ENCODE data around the gene MAP3K8. TPM values are rescaled to one million over a fixed set of nuclear protein-coding genes. Genes with fewer than 3 reads are reported as not detected.

MAP3K8 gene
- total RNA-seq, 2 donors from 2014 or later, result 10.2 to 11.7 TPM

DNA sequence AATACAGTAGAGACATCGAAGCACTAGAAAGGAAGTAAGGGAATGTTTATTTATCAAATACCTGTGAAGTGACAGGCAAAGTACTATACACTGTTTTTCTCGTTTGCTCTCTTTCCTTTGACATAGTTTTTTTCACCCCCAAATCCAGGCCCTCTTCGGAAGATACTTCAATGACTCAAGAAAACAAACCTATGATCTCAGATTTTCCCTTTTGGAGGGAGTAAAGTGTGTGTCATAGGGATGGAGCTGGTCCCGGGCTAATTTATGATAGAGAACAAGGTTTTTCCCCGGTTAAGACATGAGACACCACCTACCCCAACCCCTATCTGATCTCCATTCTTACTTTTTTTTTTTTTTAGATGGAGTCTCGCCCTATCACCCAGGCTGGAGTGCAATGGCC lies 61.7 kb downstream of the MAP3K8 start:
- Histone ChIP-seq H3K27ac (ENCODE audit: low read depth, low read length) (no peak overlapping the region), H3K4me1 (ENCODE audit: control insufficient read depth, insufficient read depth, low read length) (no peaks in the 10 kb centered on the region), H3K4me3 (ENCODE audit: low read length) (no peak overlapping the region), H3K36me3 (ENCODE audit: control insufficient read depth, insufficient read depth, low read length) (no peaks in the 10 kb centered on the region), H3K9me3 (ENCODE audit: control insufficient read depth, low read length) (no peaks in the 10 kb centered on the region), H3K9ac (ENCODE audit: extremely low read depth, low read length, poor library complexity, severe bottlenecking) (no peak overlapping the region), H3K27me3 (ENCODE audit: control insufficient read depth, insufficient read depth, low read length, poor library complexity, severe bottlenecking) (no peaks in the 10 kb centered on the region)
- TF ChIP-seq, protein P1, sequence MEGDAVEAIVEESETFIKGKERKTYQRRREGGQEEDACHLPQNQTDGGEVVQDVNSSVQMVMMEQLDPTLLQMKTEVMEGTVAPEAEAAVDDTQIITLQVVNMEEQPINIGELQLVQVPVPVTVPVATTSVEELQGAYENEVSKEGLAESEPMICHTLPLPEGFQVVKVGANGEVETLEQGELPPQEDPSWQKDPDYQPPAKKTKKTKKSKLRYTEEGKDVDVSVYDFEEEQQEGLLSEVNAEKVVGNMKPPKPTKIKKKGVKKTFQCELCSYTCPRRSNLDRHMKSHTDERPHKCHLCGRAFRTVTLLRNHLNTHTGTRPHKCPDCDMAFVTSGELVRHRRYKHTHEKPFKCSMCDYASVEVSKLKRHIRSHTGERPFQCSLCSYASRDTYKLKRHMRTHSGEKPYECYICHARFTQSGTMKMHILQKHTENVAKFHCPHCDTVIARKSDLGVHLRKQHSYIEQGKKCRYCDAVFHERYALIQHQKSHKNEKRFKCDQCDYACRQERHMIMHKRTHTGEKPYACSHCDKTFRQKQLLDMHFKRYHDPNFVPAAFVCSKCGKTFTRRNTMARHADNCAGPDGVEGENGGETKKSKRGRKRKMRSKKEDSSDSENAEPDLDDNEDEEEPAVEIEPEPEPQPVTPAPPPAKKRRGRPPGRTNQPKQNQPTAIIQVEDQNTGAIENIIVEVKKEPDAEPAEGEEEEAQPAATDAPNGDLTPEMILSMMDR (conservative IDR thresholded peaks at IDR 0.05), result no peak
- H3K27ac Mint-ChIP-seq, result no peak overlapping the region
- H3K27me3 Mint-ChIP-seq (ENCODE audit: insufficient read depth), result peaks cover 5% of the 10 kb centered on the region
- 89 to 90% methylated on average over 1 to 4 of the region's 6 CpGs for WGBS, 2 experiments (ENCODE audit: insufficient coverage in 1 of 2, insufficient read length in 1 of 2)
- DNase-seq, result no peak
- no peaks in the 10 kb centered on the region for H3K4me1 Mint-ChIP-seq
- H3K4me3 Mint-ChIP-seq, result no peak overlapping the region
- H3K36me3 Mint-ChIP-seq (ENCODE audit: low read depth), result no peaks in the 10 kb centered on the region
- H3K9me3 Mint-ChIP-seq, result no peaks in the 10 kb centered on the region

- Histone ChIP-seq H3K9ac (ENCODE audit: extremely low read depth, low read length, poor library complexity, severe bottlenecking) (no peak overlapping the region), H3K27ac (ENCODE audit: low read depth, low read length) (no peak overlapping the region), H3K36me3 (ENCODE audit: control insufficient read depth, insufficient read depth, low read length) (no peaks in the 10 kb centered on the region), H3K4me1 (ENCODE audit: control insufficient read depth, insufficient read depth, low read length) (no peaks in the 10 kb centered on the region), H3K27me3 (ENCODE audit: control insufficient read depth, insufficient read depth, low read length, poor library complexity, severe bottlenecking) (no peaks in the 10 kb centered on the region), H3K9me3 (ENCODE audit: control insufficient read depth, low read length) (no peaks in the 10 kb centered on the region), H3K4me3 (ENCODE audit: low read length) (no peak overlapping the region)
- H3K27me3 Mint-ChIP-seq (ENCODE audit: insufficient read depth), result peaks cover 5% of the 10 kb centered on the region
- no peaks in the 10 kb centered on the region for H3K9me3 Mint-ChIP-seq
- TF ChIP-seq, protein P1 (conservative IDR thresholded peaks at IDR 0.05), result no peak
- no peaks in the 10 kb centered on the region for H3K36me3 Mint-ChIP-seq (ENCODE audit: low read depth)
- WGBS, 2 experiments (ENCODE audit: insufficient coverage in 1 of 2, insufficient read length in 1 of 2), result 98 to 100% methylated on average over 1 of the region's 1 CpG
- H3K4me3 Mint-ChIP-seq, result no peak overlapping the region
- H3K27ac Mint-ChIP-seq, result no peak overlapping the region
- DNase-seq, result no peak
- peaks cover 3% of the 10 kb centered on the region for H3K4me1 Mint-ChIP-seq
Measured at GRCh38 chr10:30499816-30500215, 65.8 kb downstream of the MAP3K8 start.

- TF ChIP-seq, protein P1 (conservative IDR thresholded peaks at IDR 0.05), result no peak
- no peak for DNase-seq
- H3K4me1 Mint-ChIP-seq, result peaks cover 3% of the 10 kb centered on the region
- WGBS, 2 experiments (ENCODE audit: insufficient coverage in 1 of 2, insufficient read length in 1 of 2), result 97% methylated on average over 2 of the region's 2 CpGs; no CpG with 5 or more reads in 1 of the 2 experiments
- H3K4me3 Mint-ChIP-seq, result no peak overlapping the region
- peaks cover 5% of the 10 kb centered on the region for H3K27me3 Mint-ChIP-seq (ENCODE audit: insufficient read depth)
- no peaks in the 10 kb centered on the region for H3K36me3 ChIP-seq (ENCODE audit: control insufficient read depth, insufficient read depth, low read length)
- no peak overlapping the region for H3K27ac ChIP-seq (ENCODE audit: low read depth, low read length)
- no peaks in the 10 kb centered on the region for H3K9me3 Mint-ChIP-seq
- no peak overlapping the region for H3K9ac ChIP-seq (ENCODE audit: extremely low read depth, low read length, poor library complexity, severe bottlenecking)
- no peaks in the 10 kb centered on the region for H3K27me3 ChIP-seq (ENCODE audit: control insufficient read depth, insufficient read depth, low read length, poor library complexity, severe bottlenecking)
- no peaks in the 10 kb centered on the region for H3K9me3 ChIP-seq (ENCODE audit: control insufficient read depth, low read length)
- H3K36me3 Mint-ChIP-seq (ENCODE audit: low read depth), result no peaks in the 10 kb centered on the region
- no peak overlapping the region for H3K27ac Mint-ChIP-seq
- H3K4me1 ChIP-seq (ENCODE audit: control insufficient read depth, insufficient read depth, low read length), result no peaks in the 10 kb centered on the region
- H3K4me3 ChIP-seq (ENCODE audit: low read length), result no peak overlapping the region
Measured at GRCh38 chr10:30500534-30500933, 66.5 kb downstream of the MAP3K8 start.
